K562 (cell line): ENCODE measurements around the gene TMEM150A. TPM values are rescaled to one million over a fixed set of nuclear protein-coding genes. Genes with fewer than 3 reads are reported as not detected.

Experiments used
- ATAC-seq: fragments of 200-7000 bp; cut with Tn5 transposase; 3 replicates; pipeline ENCODE4 v1.9.1; 2020; ENCODE audit warnings: moderate library complexity
- BruUV-seq: library from RNA; stranded (reverse); fragments of 400-500 nt; replicated peaks from 2 replicates; lab custom pipeline; 2021; lab: Mats Ljungman, UMichigan
- CTCF ChIA-PET: fragments of 300-600 bp; formaldehyde crosslinking; extraction: SDS; loops from one replicate; lab custom pipeline; 2021; ENCODE audit warnings: low intra/inter-chr PET ratio; lab: Yijun Ruan, JAX
- POLR2A ChIA-PET: fragments of 300-600, 350-650 bp; sonication (Branson Sonifier 250); formaldehyde crosslinking; extraction: SDS; loops from one replicate; lab custom pipeline; 2021; ENCODE audit warnings: antibody characterized with exemption, inconsistent platforms; lab: Yijun Ruan, JAX
- DNase-seq, 4 experiments: peaks; one replicate each; pipeline versions ENCODE4 v3.0.0 to v3.0.0-alpha.2; 2011 to 2018; ENCODE audit warnings: low spot score in 3 of 4, mixed read lengths in 3 of 4; ENCODE audit errors: extremely low read depth in 1 of 4
- FAIRE-seq: peaks from 2 replicates; lab custom pipeline; 2011; peaks lifted over from hg19 to GRCh38; lab: Jason Lieb, UNC
- H2AFZ ChIP-seq: 2 replicates; pipeline ENCODE4 v1.6.0; 2011; ENCODE audit warnings: low read depth, low read length, control low read depth, inconsistent platforms
- H3K27ac ChIP-seq: fragments of 200-600 bp; 3 replicates; pipeline ENCODE4 v1.8.0; 2011; ENCODE audit warnings: low read depth, mild to moderate bottlenecking, control low read depth, inconsistent platforms, low read length, moderate library complexity, mixed read lengths; ENCODE audit errors: extremely low read depth
- H3K27me3 ChIP-seq, 2 experiments: fragments of 300-600 bp in 1 of 2; 2 replicates in 1 of 2; 3 replicates in 1 of 2; pipeline versions ENCODE4 v1.6.0 to v1.8.0; 2011; ENCODE audit warnings: inconsistent platforms in 2 of 2, low read length in 2 of 2, mild to moderate bottlenecking in 1 of 2, mixed read lengths in 1 of 2, moderate library complexity in 1 of 2; ENCODE audit not compliant: control insufficient read depth in 2 of 2, insufficient read depth in 2 of 2
- H3K36me3 ChIP-seq: fragments of 300-600 bp; 3 replicates; pipeline ENCODE4 v1.8.0; 2011; ENCODE audit warnings: mild to moderate bottlenecking, low read length, inconsistent platforms; ENCODE audit not compliant: control insufficient read depth, insufficient read depth
- H3K4me1 ChIP-seq, 2 experiments: fragments of 200-600 bp in 1 of 2; replicated peaks in 1 of 2; 2 replicates in 1 of 2; 3 replicates in 1 of 2; pipeline versions ENCODE4 v1.5.1 to v1.8.0; 2011; ENCODE audit warnings: inconsistent platforms in 2 of 2, low read length in 2 of 2, mild to moderate bottlenecking in 1 of 2, mixed read lengths in 1 of 2, moderate library complexity in 1 of 2; ENCODE audit not compliant: control insufficient read depth in 2 of 2, insufficient read depth in 2 of 2
- H3K4me2 ChIP-seq: 2 replicates; pipeline ENCODE4 v1.6.1; 2011; ENCODE audit warnings: low read length, control low read depth, inconsistent platforms, mixed read lengths; ENCODE audit not compliant: insufficient read depth
- H3K4me3 ChIP-seq: fragments of 200-600 bp; sonication (generic), shearing (Covaris generic); 2 replicates; pipeline ENCODE4 v1.5.1; 2016; ENCODE audit warnings: control low read depth, inconsistent platforms
- H3K79me2 ChIP-seq: fragments of 200-600 bp; 3 replicates; pipeline ENCODE4 v1.8.0; 2011; ENCODE audit warnings: low read length, inconsistent platforms; ENCODE audit not compliant: control insufficient read depth, insufficient read depth
- H3K9ac ChIP-seq, 2 experiments: 2 replicates each; pipeline versions ENCODE4 v1.6.0 to v1.6.1; 2011; ENCODE audit warnings: low read depth in 2 of 2, low read length in 2 of 2, control low read depth in 1 of 2, inconsistent platforms in 1 of 2, mild to moderate bottlenecking in 1 of 2, mixed read lengths in 1 of 2; ENCODE audit not compliant: insufficient read depth in 1 of 2
- H3K9me1 ChIP-seq: one replicate; pipeline ENCODE4 v1.6.0; 2011; ENCODE audit warnings: inconsistent platforms, mild to moderate bottlenecking, low read length, moderate library complexity; ENCODE audit not compliant: control insufficient read depth, insufficient read depth
- H3K9me3 ChIP-seq: replicated peaks from 2 replicates; pipeline ENCODE4 v1.5.1; 2011; ENCODE audit warnings: low read depth, low read length, inconsistent platforms; ENCODE audit not compliant: control insufficient read depth, insufficient read depth
- H4K20me1 ChIP-seq: replicated peaks from 2 replicates; pipeline ENCODE4 v1.6.1; 2011; ENCODE audit warnings: low read length, inconsistent platforms, mixed read lengths; ENCODE audit not compliant: control insufficient read depth, insufficient read depth
- ASH1L ChIP-seq: fragments of 450-650 bp; IDR thresholded peaks from 2 replicates; pipeline ENCODE4 v1.6.1; 2018; ENCODE audit warnings: borderline replicate concordance, mild to moderate bottlenecking, low read depth; ENCODE audit not compliant: partially characterized antibody
- BRD9 ChIP-seq: fragments of 450-650 bp; IDR thresholded peaks from 2 replicates; pipeline ENCODE4 v1.6.1; 2018; ENCODE audit warnings: low read depth; ENCODE audit not compliant: partially characterized antibody
- COPS2 ChIP-seq: fragments of 450-650 bp; conservative IDR thresholded peaks from 2 replicates; pipeline ENCODE4 v1.6.1; 2016; ENCODE audit warnings: mild to moderate bottlenecking, moderate library complexity
- ELF4 ChIP-seq: fragments of 450-650 bp; formaldehyde crosslinking; IDR thresholded peaks from 2 replicates; pipeline ENCODE4 v1.4.0; 2022; ENCODE audit warnings: missing genetic modification characterization
- GTF2E2 ChIP-seq: fragments of 200-800 bp; sonication (Bioruptor generic); IDR thresholded peaks from 2 replicates; pipeline ENCODE4 v1.6.1; 2016; ENCODE audit warnings: missing genetic modification characterization, missing compliant biosample characterization
- HDAC8 ChIP-seq: fragments of 450-650 bp; IDR thresholded peaks from 2 replicates; pipeline ENCODE4 v1.6.1; 2016; ENCODE audit warnings: mild to moderate bottlenecking, missing genetic modification characterization, moderate library complexity, missing compliant biosample characterization
- MAFF ChIP-seq: IDR thresholded peaks from 2 replicates; pipeline ENCODE4 v1.6.1; 2012; ENCODE audit warnings: low read length, improper control_type of control experiment
- NEUROD1 ChIP-seq: fragments of 150-350 bp; IDR thresholded peaks from 2 replicates; pipeline ENCODE4 v1.6.1; 2014; ENCODE audit warnings: borderline replicate concordance, low read length, low read depth; ENCODE audit not compliant: partially characterized antibody
- POLR2B ChIP-seq: fragments of 450-650 bp; IDR thresholded peaks from 2 replicates; pipeline ENCODE4 v1.6.1; 2018; ENCODE audit warnings: low read depth; ENCODE audit not compliant: partially characterized antibody
- SMARCA5 ChIP-seq: fragments of 450-650 bp; IDR thresholded peaks from 2 replicates; pipeline ENCODE4 v1.6.1; 2016
- STAG1 ChIP-seq: sonication (generic); formaldehyde crosslinking; IDR thresholded peaks from 2 replicates; pipeline ENCODE4 v1.5.0; 2020; ENCODE audit warnings: missing genetic modification reagents, borderline replicate concordance
- TCF7 ChIP-seq: sonication (generic); IDR thresholded peaks from 2 replicates; pipeline ENCODE4 v1.6.1; 2016; ENCODE audit warnings: antibody characterized with exemption, borderline replicate concordance
- THRAP3 ChIP-seq: fragments of 450-650 bp; IDR thresholded peaks from 2 replicates; pipeline ENCODE4 v1.6.1; 2016; ENCODE audit warnings: mild to moderate bottlenecking, inconsistent platforms, borderline replicate concordance
- ZBTB17 ChIP-seq: fragments of 450-650 bp; formaldehyde crosslinking; IDR thresholded peaks from 2 replicates; pipeline ENCODE4 v1.4.0; 2020; ENCODE audit warnings: mild to moderate bottlenecking
- WGBS: fragments of 100-300 bp; shearing (Covaris generic); methylation state at CpG from one replicate; pipeline ENCODE4 v1.1.6; 2016; ENCODE audit warnings: low coverage, mixed read lengths; ENCODE audit not compliant: insufficient coverage; ENCODE audit errors: missing lambda C conversion rate; 5-methylcytosine and 5-hydroxymethylcytosine counted together
- in situ Hi-C: fragments of 300-500 bp; cut with MboI; formaldehyde crosslinking; loops from 4 replicates; pipeline ENCODE4 v1.15.0; 2018; ENCODE audit warnings: inconsistent platforms, mixed read lengths
- intact Hi-C: fragments of 100-400 bp; cut with micrococcal nuclease; formaldehyde crosslinking; loops from 2 replicates; pipeline ENCODE4 v1.14.2; 2022
- polyA plus RNA-seq, 8 experiments: library from polyadenylated mRNA; depleted of rRNA in 4 of 8; stranded (reverse) in 5 of 8; unstranded in 3 of 8; fragments of >200 nt; fragmentation: Nextera tagmentation in 2 of 8; fragmentation: Illumina TruSeq in 1 of 8; extraction: Ambion mirVana in 2 of 8; extraction: Trizol in 1 of 8; gene quantifications; 2 replicates each; pipeline versions ENCODE4 v1.2.1 to v1.2.3, GENCODE V29; 2011 to 2014; ENCODE audit warnings: inconsistent platforms in 1 of 8, missing spikeins in 1 of 8
- total RNA-seq, 7 experiments: library from RNA; depleted of rRNA in 6 of 7; stranded (reverse); fragments of >200 nt in 6 of 7; fragmentation: Illumina TruSeq in 2 of 7; extraction: Trizol in 2 of 7; gene quantifications; 2 replicates each; pipeline versions ENCODE4 v1.2.1 to v1.2.3, GENCODE V29; 2011 to 2021; ENCODE audit warnings: low replicate concordance in 1 of 7
- TF ChIP-seq, protein P1 (sequence below): fragments of 250-450 bp; sonication (Bioruptor Pico); IDR thresholded peaks from 2 replicates; pipeline ENCODE4 v1.5.0; 2021
- TF ChIP-seq, protein P2 (sequence below): sonication (generic); formaldehyde crosslinking; IDR thresholded peaks from 2 replicates; pipeline ENCODE4 v1.8.0; 2022; ENCODE audit warnings: mild to moderate bottlenecking, missing genetic modification reagents

The TMEM150A gene
- total and polyA plus RNA-seq, 9 of the 15 experiments (the other 6 are each of a cell fraction or from before 2014, with no cell fraction given): 3.9 to 17.1 (median 8.4) TPM

DNA sequence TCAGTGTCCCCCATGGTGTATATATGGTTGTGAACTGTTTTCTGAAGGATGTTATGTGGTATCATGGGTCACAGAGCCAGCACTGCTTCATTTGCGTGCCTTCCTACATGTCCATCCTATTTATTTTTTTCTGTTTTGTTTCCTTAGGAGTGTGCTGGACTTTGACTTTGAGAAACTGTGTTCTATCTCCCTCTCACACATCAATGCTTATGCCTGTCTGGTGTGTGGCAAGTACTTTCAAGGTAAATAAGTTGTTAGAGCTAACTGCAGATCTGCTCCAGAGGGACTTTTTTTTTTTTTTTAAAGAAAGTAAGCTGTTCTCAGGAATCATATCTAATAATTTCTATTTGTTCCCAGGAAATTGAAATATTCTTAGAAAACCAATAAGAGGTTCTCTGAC, 18.8 kb upstream of the TMEM150A start:
- CTCF ChIA-PET: no interaction called here
- Histone ChIP-seq H4K20me1 (no peaks in the 10 kb centered on the region; the same call in 1 of the 2 replicates), H3K9me3 (no peaks in the 10 kb centered on the region), H3K4me3 (no peak overlapping the region), H3K36me3 (peaks cover 88% of the 10 kb centered on the region), H3K4me2 (no peak overlapping the region), H3K9me1 (no peaks in the 10 kb centered on the region), H3K9ac (no peak overlapping the region), H3K27me3 (no peaks in the 10 kb centered on the region), H2AFZ (no peak overlapping the region), H3K79me2 (peaks cover 48% of the 10 kb centered on the region), H3K4me1 (peaks cover 0 to 7% of the 10 kb centered on the region in 2 experiments; a peak in 2 of 5 replicates), H3K27ac (no peak overlapping the region)
- TF ChIP-seq HDAC8 (no peak), POLR2B (no peak), TCF7 (no peak), COPS2 (no peak), ZBTB17 (CRISPR knock-in tag) (no peak), SMARCA5 (no peak), STAG1 (no peak), GTF2E2 (tag) (no peak), BRD9 (no peak), MAFF (no peak), ELF4 (CRISPR knock-in tag) (no peak), THRAP3 (no peak), NEUROD1 (no peak), ASH1L (no peak)
- TF ChIP-seq, protein P1, sequence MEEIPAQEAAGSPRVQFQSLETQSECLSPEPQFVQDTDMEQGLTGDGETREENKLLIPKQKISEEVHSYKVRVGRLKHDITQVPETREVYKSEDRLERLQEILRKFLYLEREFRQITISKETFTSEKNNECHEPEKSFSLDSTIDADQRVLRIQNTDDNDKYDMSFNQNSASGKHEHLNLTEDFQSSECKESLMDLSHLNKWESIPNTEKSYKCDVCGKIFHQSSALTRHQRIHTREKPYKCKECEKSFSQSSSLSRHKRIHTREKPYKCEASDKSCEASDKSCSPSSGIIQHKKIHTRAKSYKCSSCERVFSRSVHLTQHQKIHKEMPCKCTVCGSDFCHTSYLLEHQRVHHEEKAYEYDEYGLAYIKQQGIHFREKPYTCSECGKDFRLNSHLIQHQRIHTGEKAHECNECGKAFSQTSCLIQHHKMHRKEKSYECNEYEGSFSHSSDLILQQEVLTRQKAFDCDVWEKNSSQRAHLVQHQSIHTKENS: no peak
- TF ChIP-seq, protein P2, sequence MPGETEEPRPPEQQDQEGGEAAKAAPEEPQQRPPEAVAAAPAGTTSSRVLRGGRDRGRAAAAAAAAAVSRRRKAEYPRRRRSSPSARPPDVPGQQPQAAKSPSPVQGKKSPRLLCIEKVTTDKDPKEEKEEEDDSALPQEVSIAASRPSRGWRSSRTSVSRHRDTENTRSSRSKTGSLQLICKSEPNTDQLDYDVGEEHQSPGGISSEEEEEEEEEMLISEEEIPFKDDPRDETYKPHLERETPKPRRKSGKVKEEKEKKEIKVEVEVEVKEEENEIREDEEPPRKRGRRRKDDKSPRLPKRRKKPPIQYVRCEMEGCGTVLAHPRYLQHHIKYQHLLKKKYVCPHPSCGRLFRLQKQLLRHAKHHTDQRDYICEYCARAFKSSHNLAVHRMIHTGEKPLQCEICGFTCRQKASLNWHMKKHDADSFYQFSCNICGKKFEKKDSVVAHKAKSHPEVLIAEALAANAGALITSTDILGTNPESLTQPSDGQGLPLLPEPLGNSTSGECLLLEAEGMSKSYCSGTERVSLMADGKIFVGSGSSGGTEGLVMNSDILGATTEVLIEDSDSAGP (CRISPR knock-in tag): no peak
- FAIRE-seq (no peak), DNase-seq (no peak), ATAC-seq (no peak)
- 82% methylated on average over 1 of the region's 1 CpG for WGBS
- BruUV-seq: no TSS peak
- POLR2A ChIA-PET: interaction anchor here (0.6 to 1.8 kb wide), 4 partner anchors 10 to 30 kb away, joined by 3 to 5 read pairs (median 4); no protein-coding TSS in a partner anchor
- in situ Hi-C loops (no loop called here), intact Hi-C loops (no loop called here)
